Kidney epithelial cell (primary cell): ENCODE data around the gene COMMD1. TPM values are rescaled to one million over a fixed set of nuclear protein-coding genes. Genes with fewer than 3 reads are reported as not detected.
"Not testable (repeated sequence)": the region's sequence is repeated elsewhere in the genome, so short reads cannot be mapped to it uniquely, and the experiment has no call there.

Experiments
- DNase-seq: peaks from one replicate; pipeline ENCODE4 v3.0.0-alpha.2; 2010; ENCODE audit warnings: low read depth
- H3K27me3 ChIP-seq: 2 replicates; pipeline ENCODE4 v1.6.0; 2011; ENCODE audit warnings: low read length; ENCODE audit not compliant: control insufficient read depth, insufficient read depth
- H3K36me3 ChIP-seq: 2 replicates; pipeline ENCODE4 v1.5.1; 2011; ENCODE audit warnings: low read length; ENCODE audit not compliant: control insufficient read depth, insufficient read depth
- H3K4me3 ChIP-seq: 2 replicates; pipeline ENCODE4 v1.5.1; 2011; ENCODE audit warnings: low read depth, mild to moderate bottlenecking, control low read depth, low read length
- total RNA-seq: library from RNA; depleted of rRNA; stranded (reverse); fragments of >200 nt; gene quantifications from 2 replicates; pipeline ENCODE4 v1.2.3, GENCODE V29; 2015
- TF ChIP-seq, protein P1 (sequence below): IDR thresholded peaks from 2 replicates; pipeline ENCODE4 v1.5.1; 2011; ENCODE audit warnings: mild to moderate bottlenecking, moderate library complexity, low read length, control low read depth, inconsistent platforms; ENCODE audit not compliant: insufficient read depth, poor library complexity, severe bottlenecking

Gene COMMD1
- total RNA-seq, 1 donor from 2014 or later = 44.1 TPM

DNA sequence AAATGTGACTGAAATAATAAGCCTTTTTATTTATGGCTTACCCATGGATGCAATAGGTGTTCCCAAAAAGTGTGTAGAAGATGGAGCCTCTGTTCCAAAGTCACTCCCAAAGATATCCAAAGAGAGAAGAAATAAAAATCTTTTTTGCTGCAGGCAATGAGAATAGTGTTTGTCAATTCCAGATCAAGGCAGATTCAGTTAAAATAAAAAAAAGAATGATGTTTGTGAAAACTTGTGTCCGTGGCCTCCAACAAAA, 43.9 kb downstream of the COMMD1 start:
- TF ChIP-seq, protein P1, sequence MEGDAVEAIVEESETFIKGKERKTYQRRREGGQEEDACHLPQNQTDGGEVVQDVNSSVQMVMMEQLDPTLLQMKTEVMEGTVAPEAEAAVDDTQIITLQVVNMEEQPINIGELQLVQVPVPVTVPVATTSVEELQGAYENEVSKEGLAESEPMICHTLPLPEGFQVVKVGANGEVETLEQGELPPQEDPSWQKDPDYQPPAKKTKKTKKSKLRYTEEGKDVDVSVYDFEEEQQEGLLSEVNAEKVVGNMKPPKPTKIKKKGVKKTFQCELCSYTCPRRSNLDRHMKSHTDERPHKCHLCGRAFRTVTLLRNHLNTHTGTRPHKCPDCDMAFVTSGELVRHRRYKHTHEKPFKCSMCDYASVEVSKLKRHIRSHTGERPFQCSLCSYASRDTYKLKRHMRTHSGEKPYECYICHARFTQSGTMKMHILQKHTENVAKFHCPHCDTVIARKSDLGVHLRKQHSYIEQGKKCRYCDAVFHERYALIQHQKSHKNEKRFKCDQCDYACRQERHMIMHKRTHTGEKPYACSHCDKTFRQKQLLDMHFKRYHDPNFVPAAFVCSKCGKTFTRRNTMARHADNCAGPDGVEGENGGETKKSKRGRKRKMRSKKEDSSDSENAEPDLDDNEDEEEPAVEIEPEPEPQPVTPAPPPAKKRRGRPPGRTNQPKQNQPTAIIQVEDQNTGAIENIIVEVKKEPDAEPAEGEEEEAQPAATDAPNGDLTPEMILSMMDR = no peak
- no peak for DNase-seq
- H3K4me3 ChIP-seq = no peak overlapping the region
- H3K27me3 ChIP-seq = no peaks in the 10 kb centered on the region
- H3K36me3 ChIP-seq = no peaks in the 10 kb centered on the region

DNA sequence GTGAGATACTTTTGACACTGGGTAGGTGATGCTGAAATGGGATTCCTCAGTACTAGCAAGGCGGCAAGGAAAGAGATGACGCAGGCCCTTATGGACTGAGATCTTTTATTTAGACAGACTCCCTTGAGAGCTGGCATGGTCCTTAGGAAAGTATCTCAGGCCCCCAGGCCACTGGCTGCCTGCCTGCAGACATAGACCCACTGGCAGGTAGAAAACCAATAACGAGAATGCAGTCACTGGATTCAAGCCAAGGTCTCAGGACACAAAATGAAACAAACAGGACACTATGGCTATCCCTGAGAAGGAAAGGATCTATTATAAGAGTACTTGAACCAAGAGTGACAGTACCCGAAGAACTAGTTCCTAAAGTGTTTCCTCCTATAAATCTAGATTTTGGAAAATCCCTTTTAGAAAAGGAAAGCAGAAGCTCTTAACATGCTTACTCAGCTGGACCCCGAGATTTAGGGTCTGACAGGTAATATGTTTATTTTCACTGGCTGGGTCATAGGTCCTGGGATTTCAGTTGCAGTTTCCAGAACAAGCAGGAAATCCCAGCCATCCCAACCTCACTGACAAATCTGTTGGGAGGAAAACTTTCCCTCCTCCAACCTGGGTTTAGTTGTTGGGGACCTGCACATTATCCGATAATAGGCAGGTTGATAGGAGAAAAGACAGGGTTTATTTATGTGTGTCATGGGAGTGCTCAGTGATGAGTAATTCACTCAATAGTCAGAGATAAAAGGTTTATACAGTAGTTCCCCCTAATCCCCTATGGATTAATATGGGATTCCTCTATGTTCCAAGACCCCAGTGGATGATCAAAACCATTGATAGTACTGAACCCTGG, 44.5 kb downstream of the COMMD1 start:
- no peaks in the 10 kb centered on the region for H3K27me3 ChIP-seq

DNA sequence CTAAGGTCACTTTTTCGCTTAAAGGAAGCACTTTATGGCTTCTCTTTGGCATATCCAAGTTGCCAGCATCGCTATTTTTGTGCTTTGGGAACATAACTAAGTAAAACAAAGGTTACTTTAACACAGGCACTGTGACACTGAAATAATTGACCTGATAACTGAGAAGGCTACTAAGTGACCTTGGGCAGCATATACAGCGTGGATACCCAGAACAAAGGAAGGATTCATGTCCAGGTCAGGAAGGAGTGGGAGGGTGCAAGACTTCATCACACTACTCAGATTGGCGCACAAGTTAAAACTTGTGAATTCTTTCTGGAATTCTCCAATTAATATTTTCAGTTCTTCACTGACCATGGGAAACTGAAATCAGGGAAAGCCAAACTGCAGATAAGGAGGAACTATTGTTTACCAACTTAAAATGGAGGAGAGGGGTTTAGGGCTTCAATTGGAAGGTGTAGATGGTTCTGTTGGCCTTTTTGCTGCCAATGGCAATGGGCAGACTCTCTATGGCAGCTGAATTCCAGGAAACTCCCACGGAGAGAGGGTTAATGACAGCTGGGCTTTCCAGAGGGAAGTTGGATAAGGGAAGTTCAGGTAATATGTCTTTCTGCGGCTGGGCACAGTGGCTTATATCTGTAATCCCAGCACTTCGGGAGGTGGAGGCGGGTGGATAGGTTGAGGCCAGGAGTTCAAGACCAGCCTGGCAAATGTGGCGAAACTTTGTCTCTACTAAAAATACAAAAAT, 45.3 kb downstream of the COMMD1 start:
- no peaks in the 10 kb centered on the region for H3K36me3 ChIP-seq
- TF ChIP-seq, protein P1 = no peak
- no peak for DNase-seq

More for the DNA sequence above, 44.5 kb downstream of the COMMD1 start:
- TF ChIP-seq, protein P1 = no peak
- DNase-seq = no peak
- no peaks in the 10 kb centered on the region for H3K36me3 ChIP-seq
- H3K4me3 ChIP-seq = no peak overlapping the region

DNA sequence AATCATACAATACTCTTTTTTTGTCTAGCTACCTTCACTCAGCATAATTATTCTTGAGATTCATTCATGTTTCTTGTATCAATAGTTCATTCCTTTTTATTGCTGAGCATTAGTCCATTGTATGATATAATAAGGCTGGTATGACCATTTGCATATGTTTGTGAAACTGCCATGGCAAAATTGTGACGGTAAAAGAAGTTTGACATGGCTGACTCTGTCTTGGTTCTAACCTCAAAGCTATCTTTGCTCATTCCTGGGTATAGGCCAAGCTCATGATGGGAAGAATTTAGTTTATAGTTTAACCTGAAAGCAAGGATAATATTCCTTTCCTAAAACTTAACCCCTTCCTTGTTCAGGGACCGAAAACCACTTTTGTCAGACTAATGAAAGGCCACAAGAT, 46.4 kb downstream of the COMMD1 start:
- Histone ChIP-seq H3K36me3 (no peaks in the 10 kb centered on the region), H3K27me3 (no peaks in the 10 kb centered on the region), H3K4me3 (no peak overlapping the region)
- TF ChIP-seq, protein P1 = no peak
- no peak for DNase-seq

More for the DNA sequence above, 45.3 kb downstream of the COMMD1 start:
- no peak overlapping the region for H3K4me3 ChIP-seq
- no peaks in the 10 kb centered on the region for H3K27me3 ChIP-seq

DNA sequence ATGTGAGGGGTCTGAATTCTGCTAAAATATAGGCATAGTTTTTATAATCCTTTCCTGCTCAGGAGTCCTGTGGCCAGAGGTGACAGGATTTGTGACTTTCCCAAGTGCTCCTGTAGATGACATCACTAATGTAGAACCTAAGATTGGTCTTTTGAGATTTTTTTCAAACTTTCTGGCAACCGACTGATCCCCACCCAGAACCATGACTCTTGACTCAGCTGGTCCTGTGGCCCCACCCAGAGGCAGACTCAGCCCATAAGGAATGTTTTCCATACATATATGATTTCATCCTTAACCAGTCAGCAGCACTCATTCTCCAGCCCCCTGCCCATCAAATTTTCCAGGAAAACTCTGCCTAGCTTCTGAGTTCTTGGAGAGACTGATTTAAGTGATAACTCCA, 46.8 kb downstream of the COMMD1 start:
- Histone ChIP-seq H3K27me3 (no peaks in the 10 kb centered on the region), H3K4me3 (no peak overlapping the region), H3K36me3 (no peaks in the 10 kb centered on the region)
- no peak for DNase-seq
- TF ChIP-seq, protein P1 = no peak

DNA sequence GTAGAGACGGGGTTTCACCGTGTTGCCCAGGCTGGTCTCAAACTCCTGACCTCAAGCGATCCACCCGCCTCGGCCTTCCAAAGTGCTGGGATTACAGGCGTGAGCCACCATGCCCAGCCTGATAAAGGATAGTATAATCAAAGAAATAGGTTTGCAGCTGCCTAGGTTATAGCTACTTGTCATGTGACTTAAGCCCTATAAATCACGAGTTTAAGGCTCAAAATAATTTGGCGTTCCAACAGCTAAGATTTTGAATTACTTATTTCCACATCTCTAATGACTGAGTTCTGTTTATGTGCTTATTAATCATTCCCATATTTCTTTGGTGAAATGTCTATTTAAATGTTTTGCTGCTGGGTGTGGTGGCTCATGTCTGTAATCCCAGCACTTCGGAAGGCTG, 49.4 kb downstream of the COMMD1 start:
- not testable (repeated sequence) for H3K27me3 ChIP-seq, H3K4me3 ChIP-seq, H3K36me3 ChIP-seq, DNase-seq
